ELF-1 (cell line): ENCODE data around the gene FICD.
A peak's percentile ranks its signal among the peaks of the same experiment; 100 is the strongest.
"Not testable (repeated sequence)": the region's sequence is repeated elsewhere in the genome, so short reads cannot be mapped to it uniquely, and the experiment has no call there.

Experiments used
- DNase-seq: peaks from one replicate; pipeline ENCODE4 v3.0.0-alpha.2; 2016; ENCODE audit warnings: low read depth, low spot score

FICD gene

DNA sequence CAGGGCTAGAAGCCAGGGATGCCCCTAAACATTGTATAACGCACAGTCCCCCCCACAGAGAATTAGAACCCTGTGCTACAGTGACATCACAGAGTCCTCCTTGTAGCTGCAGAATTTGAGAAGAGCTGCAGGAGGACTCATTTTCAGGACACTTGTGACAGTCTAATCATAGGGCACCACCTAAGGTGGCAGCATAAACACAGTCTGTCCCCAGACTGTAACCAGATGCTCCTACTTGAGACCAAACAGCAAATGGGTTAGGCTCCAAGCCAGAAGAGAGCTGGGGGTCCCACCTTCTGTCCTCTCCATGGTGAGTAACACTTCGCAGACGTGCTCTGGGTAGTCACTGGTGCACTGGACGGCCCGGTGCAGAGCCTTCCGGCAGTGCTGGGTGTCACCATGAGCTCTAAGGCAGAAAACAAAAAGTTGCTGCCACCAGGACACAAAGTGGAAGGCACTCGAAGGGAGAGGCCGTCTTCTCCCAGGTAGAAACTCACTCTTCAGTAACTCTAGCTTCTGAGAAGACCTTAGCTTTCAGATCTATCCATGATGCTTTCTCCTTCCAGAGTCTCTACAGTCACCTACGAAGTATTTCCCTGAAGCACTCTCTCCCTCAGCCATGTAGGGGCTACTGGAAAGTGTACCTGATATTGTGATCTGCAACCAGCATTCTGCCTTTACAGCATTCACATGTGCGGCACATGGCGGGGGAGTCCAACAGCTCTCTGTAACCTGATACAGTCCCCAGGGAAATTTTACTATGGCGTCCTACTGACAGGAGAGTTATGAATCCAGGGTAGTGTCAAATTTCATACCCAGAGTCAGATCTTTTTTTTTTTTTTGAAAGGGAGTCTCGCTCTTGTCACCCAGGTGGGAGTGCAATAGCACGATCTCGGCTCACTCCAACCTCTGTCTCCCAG is 17.1 kb downstream of the FICD start:
- DNase-seq: no peak

DNA sequence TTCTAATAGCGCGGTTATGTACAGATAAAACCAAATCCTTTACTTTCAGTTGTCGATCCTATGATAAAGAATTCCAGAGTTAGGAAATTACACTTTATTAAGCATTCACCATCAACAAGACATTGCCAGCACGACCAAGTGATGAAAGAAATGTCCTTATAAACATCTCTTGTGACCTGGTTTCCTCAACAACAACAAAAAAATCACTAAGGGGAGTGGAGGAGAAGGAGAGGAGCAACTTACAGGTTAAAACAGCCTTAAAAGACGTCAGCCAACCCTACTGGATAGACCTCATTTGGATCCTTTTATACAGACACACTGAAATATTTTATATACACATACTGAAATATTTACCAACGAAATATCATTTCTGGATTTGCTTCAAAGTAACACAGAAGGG is 23.1 kb downstream of the FICD start:
- DNase-seq: no peak

DNA sequence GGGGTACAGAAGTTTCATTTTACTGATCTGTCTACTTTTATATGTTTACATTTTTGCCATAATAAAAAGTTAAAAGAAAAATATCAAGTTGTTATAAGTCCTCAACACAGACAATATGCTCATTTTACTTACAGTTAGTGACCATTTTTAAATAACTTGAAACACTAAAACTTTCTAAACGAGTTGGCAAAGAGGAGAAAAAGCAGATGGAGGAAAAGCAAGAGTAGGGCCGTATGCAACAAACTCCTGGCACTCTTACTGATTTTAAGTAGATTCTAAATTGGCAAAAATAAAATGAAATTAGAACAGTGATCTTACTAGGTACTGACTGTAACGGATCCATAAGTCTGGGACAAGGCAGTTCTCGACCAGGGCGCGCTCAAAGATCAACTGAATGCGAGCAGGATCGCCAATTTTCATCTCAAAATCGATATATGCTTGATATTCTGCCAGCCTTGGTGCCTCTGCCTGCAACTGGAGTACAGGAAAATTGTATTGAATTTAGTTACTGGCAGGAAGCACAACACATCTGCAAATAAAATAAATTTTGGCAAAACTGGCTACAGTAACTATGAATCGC is 23.6 kb downstream of the FICD start:
- no peak for DNase-seq

DNA sequence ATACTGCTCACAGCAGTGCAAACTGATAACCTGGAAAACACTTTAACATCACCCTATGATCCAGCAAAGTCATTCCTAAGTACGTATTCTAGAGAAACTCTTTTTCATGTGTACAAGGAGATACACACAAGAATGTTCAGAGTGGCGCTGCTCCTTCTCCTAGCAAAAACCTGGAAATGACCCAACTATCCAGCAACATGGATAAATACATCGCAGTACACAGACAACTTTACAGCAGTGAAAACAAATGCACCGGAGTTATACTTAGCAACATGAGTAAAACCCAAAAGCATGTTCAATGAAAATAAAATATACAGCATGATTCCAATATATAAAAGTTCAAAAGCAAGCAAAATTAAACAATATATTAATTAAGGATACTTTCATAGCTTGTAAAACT is 27.2 kb downstream of the FICD start:
- no peak for DNase-seq

DNA sequence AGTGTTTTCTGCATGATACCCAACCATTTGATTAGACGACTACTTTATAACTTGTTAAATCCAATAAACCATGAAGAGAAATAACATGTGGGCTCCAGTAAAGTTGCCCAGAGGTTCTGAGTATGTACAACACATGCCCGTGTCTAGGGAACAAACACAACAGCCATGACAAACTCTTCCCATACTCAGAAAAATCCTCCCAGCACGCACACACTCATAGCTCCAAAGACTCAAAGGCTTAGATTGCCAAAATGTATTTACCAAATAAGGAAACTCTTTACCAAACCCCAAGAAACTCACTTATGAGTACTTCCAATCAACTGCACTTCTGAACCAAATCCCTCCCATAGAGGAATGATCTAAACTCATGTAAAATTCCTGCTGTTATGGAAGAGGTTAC is 28.6 kb downstream of the FICD start:
- no peak for DNase-seq

DNA sequence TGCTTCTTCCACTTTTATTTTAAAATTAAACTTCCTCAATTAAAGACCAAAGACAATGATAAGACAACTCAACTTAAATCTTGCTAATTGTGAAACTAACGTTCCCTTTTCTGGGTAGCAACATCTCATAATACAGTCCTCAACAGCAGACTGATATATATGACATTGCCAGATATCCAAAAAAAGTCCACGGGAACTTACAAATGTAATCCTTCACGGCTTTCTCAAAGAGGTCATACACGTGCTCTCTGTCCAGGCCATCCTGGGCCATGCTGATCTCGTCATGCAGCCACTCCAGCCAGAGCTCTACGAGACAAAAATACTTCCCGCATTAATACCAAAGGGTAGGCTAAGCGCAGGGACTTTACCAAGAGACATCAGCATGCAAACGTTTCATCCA is 32.6 kb downstream of the FICD start:
- DNase-seq: no peak

DNA sequence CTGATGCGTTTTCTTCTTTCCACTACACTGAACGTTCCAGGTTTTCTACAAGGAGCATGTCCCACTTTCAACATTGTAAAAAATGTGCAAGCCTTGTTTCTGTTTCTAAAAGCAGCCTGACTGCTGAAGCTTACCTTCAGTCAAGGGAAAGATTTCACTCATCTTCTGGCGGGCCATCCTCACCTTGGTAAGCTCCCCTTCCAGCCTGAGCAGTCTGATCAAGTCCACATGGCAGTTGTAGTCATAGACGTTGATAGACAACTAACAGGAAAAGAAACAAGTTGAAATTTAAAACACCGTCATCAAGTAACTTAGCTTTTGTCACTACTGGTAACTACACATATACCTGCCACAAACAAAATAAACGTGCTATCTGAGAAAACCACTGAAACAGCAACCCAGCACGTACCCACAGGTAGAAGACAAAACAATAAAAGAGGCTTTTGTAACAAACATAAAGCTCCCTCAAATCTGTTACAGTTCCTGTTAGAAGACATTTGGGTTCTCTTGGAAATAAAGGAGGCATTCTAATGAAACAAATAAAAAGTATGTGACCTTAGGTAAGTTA is 34.0 kb downstream of the FICD start:
- DNase-seq: no peak

DNA sequence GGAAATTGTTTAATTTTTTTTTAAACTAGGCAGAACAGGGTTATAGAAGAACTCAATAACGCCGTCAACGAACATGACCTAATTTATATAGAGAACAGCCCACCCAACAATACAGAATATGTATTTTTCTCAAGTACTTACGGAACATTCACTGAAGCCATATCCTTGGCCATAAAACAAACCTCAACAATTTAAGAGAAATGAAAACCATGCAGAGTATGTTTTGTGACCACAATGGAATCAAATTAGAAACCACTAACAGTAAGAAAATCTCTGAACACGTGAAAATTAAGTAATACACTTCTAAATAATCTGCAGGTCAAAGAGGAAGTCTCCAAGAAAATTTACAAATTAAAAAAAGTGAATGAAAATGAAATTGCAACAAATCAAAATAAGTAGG is 36.5 kb downstream of the FICD start:
- no peak for DNase-seq

DNA sequence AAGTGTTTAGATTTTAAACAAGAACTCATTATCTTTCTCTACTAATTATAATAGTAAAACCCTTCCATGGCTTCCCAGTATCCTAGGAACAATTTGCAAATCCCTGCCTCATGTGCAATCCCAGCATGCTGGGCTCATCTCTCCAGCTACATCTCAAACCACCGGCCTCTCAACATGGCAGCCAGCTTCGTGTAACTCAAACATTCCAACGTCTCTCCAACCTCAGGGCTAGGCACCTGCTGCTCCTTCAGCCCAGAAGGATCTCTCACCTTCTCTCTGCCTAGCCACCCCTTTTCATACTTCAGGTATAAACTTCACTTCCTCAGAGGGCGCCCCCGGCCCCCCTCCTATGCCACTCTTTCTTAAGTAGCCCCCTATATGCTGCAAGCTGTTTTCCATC is 38.7 kb downstream of the FICD start:
- no peak for DNase-seq

DNA sequence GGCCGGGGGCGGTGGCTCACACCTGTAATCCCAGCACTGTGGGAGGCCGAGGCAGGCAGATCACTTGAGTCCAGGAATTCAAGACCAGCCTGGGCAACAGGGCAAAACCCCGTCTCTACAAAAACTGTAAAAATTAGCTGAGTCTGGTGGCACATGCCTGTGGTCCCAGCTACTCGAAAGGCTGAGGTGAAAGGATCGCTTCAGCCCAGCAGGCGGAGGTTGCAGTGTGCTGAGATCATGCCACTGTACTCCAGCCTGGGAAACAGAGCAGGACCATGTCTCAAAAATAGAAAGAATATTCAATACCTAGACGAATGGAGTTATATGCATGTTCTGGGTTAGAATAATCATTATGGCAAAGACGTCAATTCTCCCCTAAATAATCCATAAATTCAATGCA is 40.3 kb downstream of the FICD start:
- not testable (repeated sequence) for DNase-seq

DNA sequence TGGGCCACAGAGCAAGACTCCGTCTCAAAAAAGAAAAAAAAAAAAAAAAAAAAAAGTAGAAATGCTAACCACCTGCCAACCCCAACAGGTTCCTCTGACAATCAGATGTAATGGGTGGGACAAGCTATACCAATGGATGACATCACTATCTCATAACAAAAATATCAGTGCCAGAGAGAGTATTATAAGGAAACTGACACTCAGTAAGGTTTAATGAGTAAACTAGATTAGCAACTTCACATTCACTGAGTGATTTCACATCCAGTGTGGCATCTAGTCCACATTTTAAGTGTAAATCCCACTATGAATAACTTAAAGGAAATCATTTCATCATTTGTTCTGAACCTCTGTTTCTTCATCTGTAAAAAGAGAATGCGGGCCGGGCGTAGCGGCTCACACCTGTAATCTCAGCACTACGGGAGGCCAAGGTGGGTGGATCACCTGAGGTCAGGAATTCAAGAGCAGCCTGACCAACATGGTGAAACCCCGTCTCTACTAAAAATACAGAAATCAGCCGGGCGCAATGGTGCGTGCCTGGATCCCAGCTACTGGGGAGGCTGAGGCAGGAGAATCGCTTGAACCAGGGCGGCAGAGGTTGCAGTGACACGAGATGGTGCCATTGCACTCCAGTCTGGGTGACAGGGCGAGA is 44.1 kb downstream of the FICD start:
- DNase-seq: no peak

DNA sequence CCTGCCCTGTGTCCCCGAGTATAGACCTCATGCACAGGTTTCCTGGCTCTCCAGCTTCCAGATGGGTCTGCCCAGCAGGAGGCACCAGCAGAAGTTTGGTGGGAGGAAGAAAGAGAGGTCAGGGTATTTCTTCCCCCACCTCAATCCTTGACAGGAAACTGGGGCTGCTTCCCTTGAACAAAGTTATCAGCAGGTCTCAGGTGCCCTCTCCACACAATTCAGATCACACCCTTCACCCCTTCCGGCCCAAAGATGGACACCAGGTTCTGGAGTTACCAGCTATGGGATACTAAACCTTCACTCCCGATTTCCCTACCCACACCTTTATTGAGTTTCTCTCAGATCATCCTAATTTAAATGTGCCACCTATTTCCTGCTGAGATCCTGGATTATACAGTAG is 44.7 kb downstream of the FICD start:
- no peak for DNase-seq

DNA sequence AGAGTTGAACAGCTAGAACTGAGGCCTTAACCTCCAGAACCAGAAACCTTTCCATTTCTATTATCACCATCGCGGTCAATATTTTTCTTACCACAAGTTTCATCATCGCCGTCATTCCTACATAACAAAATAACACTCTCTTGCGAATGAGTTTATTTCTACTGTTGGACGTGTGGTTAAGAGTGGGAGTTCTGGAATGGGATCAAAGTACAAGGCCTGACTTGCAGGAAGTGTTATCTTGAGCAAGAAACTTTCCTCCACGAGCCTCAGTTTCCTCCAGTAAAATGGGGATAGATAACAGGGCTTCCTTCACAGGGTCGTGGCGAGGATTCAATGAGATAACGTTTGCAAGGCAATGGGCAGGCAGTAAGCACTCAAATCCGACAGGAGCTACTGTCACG is 45.2 kb downstream of the FICD start:
- no peak for DNase-seq

DNA sequence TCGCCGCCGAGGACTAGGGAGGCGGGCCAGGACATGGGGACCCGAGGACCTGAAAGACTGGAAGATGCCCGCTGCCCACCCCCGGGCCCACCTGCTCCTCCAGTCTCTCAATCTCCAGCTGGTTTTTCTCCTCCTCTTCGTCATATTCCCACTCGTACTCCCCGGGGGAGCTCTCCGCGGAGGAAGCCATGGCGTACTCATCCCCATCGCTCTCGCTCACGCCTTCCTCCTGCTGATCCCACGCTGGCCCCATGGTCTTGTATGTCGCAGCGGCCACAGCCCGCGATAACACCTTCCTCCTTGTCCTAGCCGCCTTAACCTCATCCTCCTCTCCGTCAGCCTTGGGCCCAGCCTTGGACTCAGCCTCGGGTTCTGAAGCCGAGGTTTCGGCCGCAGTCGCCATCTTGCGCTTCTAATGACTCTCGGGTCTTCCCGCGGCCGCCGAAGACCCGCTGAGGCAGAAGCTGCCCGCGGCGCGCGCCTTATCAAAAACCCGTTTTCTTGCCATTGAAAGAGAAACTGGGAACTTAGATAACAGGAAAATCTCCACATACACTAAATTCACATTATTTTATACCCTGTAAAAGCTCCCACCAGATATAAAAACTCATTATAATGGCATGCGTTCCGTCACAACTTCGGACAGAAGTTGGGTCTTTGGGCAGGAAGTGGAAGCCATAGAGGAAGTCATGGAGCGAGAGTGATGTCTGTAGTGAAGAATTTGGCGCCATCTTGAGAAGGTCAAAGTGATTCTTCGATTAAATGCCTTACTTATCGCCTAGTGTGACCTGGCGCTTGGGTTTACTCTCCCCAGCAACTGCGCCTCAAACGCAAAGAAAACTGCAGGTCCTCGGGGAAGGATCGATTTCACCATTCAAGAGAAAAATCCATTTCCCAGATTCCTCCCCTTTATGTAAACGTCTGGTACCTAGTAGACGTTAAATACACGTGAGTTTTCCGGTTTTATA is 46.0 kb downstream of the FICD start, which contains the start of gene SART3:
Gene SART3 (minus strand): TSS at position 422 of the 968 bp plus-strand sequence. CDS start 19 bp downstream, at position 403.
- peak; percentile 93 for DNase-seq

DNA sequence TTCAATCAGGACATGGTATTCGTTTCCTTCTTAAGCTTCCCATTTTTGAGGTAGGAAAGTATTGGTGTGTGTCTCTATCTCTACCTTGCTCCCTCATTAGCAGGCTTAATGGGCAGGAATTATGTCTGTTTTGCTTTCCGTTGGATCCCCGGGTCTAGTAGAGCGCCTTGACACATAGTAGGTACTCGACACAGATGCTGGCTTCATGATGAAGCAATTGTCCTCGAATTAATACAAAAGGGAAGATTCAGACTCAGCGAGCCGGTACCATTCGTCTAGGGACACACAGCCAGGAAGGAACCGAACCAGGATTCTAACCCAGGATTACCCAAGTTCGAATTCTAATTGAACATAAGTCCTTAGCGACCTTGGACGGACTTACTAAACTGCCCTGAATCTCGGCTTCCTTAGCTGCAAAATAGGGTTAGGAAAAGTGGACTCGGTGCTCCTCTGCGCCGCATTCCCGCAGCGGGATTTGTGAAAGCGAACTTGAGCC is 46.8 kb downstream of the FICD start:
- no peak for DNase-seq

DNA sequence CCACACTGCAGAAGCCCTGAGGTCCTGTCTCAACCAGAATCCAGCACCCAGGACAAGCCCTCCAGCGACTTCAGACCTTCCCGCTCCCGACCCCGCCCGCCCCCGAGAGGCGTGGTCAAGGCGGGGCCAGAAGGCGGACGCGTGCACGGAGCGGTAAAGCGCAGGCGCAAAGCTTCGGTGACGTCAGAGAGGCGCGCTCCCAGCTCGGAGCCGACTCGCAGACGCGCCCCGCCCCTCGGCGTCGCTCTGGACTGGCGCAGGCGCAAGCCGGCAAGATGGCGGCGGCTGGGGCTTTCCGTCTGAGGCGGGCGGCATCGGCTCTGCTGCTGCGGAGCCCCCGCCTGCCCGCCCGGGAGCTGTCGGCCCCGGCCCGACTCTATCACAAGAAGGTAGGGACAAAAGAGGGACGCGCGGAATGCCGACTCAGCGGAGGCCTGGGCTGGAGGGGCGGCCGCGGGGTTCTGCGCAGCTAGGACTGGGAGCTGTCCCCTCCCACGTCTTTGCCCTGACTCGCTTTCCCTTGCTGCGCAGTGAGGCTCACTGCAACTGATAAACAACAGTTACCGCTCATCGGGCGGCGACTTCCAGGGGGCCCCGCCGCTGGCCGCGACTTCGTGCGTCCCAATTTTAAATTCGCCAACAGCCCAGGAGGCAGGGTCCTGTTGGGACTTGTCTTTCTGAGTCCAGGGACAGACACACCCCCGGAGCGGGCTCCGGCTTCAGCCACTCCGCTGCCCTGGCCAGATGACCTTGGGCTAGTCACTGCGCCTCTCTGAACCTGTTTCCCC is 47.5 kb downstream of the FICD start, which contains the start of gene ISCU:
Gene ISCU (plus strand): TSS at position 249 of the 788 bp plus-strand sequence. CDS start 27 bp downstream, at position 276.
- peak; percentile 99 for DNase-seq

DNA sequence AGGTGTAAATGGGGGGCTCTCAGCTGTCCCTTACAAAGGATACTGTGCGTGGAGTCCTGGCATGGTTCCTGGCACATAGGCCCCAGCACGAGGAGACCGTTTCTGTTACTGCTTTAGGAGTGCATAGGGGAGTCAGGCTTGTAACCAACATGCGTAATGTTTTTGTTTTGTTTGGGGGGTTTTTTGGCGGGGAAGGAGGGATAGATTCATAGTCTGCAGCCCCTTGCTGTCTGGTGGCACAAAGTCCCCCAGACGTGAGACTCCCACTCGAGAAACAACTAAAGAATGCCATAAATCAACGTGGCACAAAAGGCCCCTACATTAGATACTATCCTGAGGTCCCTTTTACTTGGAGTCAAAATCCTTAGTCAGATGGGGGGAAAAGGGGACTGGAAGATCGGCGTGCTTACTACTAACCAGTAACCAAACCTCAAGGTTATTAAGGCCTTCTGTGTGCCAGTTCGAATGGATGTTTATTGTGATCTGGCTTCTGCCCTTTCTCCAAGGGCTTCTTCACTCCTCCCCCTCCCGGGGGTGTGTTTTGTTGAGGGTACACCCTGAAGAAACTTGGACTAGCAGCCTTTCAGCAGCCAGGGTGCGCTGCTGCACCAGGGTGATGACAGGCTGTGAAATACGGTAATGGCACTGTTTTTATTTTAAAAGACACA is 48.2 kb downstream of the FICD start:
- peak; percentile 88 for DNase-seq

DNA sequence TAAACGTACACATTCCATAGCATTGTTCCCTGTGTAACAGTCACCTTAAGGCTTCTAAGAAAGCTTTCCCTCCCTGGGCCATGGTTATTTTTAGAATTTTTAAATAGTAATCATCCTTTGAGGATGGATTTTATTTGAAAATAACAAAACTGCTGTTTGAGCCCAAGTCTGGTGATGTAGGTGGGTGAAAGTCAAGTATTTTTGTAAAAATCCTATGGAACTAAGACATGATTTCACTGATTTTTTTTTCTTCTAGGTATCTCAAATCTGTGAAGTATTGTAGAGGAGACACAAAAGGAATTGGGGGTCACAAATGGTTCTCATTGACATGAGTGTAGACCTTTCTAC is 48.7 kb downstream of the FICD start:
- no peak for DNase-seq

DNA sequence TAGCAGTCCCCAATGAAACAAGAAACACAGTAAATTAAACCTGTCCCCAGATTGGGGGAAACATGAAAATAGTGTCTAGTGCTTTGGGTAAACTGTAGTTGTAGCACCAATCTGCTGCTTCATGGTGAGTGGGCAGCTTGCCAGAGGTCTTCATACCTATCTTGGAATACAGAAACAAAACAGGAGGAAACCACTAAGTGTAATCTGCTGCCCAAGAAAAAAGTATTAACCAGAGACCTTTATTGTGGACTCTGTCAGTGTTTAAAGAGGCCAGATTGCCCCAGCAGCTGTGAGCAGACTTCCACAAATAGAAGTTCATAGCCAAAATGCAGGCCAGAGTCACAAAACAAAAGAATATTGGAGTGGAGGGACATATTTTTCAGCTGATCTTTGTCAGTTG is 49.6 kb downstream of the FICD start:
- no peak for DNase-seq

DNA sequence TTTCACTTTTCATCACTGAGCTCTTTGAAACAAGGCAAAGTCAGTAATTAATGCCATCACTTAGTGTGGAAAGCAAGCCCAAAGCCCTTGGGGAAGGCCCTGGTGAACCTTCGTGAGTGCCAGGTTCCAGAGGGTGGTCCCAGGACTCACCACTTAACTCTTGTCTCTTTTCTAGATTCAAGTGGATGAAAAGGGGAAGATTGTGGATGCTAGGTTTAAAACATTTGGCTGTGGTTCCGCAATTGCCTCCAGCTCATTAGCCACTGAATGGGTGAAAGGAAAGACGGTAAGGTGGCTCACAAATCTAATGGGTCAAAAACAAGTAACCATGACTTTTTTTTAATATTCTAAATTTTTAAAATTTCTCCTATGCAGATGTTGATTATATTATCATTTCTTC is 50.1 kb downstream of the FICD start:
- DNase-seq: no peak
